ENCODE data around the gene EPN3. TPM values are rescaled to one million over a fixed set of nuclear protein-coding genes. Genes with fewer than 3 reads are reported as not detected.

The EPN3 gene
- 0.09 and 0.24 TPM in 2 replicates for total RNA-seq (ENCODE audit: low replicate concordance)

DNA sequence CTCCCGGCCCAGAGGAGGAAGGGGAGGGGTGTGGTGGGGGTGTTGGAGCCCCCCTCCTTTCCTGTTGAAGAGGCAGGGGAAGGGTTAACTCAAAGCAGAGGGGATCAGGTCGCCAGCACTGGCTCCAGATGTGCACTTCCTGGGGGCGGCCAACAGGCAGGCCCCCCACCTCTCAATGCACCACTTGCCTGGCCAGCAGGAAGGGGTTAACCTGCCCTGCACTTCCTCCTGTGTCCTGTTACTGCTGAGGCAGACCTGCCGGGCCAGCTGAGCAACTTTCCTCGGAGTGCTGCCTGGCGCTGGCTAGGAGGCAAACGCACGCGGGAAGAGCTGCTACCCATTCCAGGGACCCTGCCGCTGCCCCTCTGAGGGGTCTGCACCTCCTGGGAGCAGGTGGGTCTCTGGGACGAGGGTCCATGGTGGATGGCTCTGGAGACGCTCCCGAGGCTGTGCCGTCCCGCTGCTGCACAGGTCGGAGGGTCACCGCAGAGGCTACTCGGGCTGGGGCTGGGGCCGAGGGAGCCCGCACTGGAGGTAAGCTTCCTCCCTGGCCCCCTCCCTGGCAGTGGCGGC, at the start of gene EPN3:
Gene EPN3 (plus strand): TSS at position 284 of the 573 bp plus-strand sequence. CDS start 3,822 bp downstream, outside the sequence.
- no peaks in the 10 kb centered on the region for H3K79me2 ChIP-seq (ENCODE audit: low read depth)
- Mint-ChIP-seq H3K36me3 (no peaks in the 10 kb centered on the region), H3K27ac (peak within 1 kb of the TSS; percentile 15), H3K9me3 (no peaks in the 10 kb centered on the region), H3K4me1 (peaks cover 22% of the 10 kb centered on the region), H3K27me3 (ENCODE audit: insufficient read depth, low read depth) (peaks cover 24% of the 10 kb centered on the region), H3K4me3 (peak within 1 kb of the TSS; percentile 71)
- H3K9ac ChIP-seq, result no peak within 1 kb of the TSS
- H3K9me3 ChIP-seq (ENCODE audit: low read depth), result no peaks in the 10 kb centered on the region
- no peaks in the 10 kb centered on the region for H3K36me3 ChIP-seq
- no peak within 1 kb of the TSS for H3K27ac ChIP-seq
- no peak for TF ChIP-seq EZH2 (IDR thresholded peaks at IDR 0.05)
- TF ChIP-seq, protein P1, sequence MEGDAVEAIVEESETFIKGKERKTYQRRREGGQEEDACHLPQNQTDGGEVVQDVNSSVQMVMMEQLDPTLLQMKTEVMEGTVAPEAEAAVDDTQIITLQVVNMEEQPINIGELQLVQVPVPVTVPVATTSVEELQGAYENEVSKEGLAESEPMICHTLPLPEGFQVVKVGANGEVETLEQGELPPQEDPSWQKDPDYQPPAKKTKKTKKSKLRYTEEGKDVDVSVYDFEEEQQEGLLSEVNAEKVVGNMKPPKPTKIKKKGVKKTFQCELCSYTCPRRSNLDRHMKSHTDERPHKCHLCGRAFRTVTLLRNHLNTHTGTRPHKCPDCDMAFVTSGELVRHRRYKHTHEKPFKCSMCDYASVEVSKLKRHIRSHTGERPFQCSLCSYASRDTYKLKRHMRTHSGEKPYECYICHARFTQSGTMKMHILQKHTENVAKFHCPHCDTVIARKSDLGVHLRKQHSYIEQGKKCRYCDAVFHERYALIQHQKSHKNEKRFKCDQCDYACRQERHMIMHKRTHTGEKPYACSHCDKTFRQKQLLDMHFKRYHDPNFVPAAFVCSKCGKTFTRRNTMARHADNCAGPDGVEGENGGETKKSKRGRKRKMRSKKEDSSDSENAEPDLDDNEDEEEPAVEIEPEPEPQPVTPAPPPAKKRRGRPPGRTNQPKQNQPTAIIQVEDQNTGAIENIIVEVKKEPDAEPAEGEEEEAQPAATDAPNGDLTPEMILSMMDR (IDR thresholded peaks at IDR 0.05), result no peak
- no peak for TF ChIP-seq EZH2phosphoT487 (IDR thresholded peaks at IDR 0.05)
- H3K4me2 ChIP-seq, result peak within 1 kb of the TSS; percentile 99
- H3K27me3 ChIP-seq, result peaks cover 42% of the 10 kb centered on the region
- H4K20me1 ChIP-seq (ENCODE audit: low read depth), result peaks cover 11% of the 10 kb centered on the region
- peaks cover 25% of the 10 kb centered on the region for H3K4me1 ChIP-seq
- DNase-seq (ENCODE audit: low spot score), result peak; percentile 44
- H3K4me3 ChIP-seq, result peak within 1 kb of the TSS; percentile 56
- no peaks in the 10 kb centered on the region for H3F3A ChIP-seq (ENCODE audit: low read depth)
- H2AFZ ChIP-seq (replicated peaks), result peak within 1 kb of the TSS; percentile 46

DNA sequence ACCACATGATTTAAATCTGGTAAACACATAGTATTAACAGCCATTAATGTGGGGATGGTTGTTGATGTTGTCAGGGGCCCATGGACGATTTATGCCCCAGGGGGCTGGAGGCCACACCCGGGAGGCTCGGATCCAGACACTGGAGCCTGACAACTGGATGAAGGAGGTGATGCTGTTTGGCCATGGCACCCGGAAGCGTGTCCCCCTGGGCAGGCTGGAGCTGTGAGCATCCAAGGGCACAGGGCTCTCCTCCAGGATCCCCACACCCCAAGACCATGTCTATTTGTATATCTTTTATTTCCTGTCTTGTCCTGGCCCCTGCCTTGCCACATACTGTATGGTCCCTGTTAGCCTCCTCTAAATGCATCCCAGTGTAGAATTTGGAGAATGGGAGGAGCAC, 49.3 kb upstream of the EPN3 start:
- TF ChIP-seq, protein P1 (IDR thresholded peaks at IDR 0.05), result no peak
- TF ChIP-seq EZH2phosphoT487 (IDR thresholded peaks at IDR 0.05) (no peak), EZH2 (IDR thresholded peaks at IDR 0.05) (no peak)
- Histone ChIP-seq H3K27ac (no peak overlapping the region), H3K79me2 (ENCODE audit: low read depth) (no peaks in the 10 kb centered on the region), H3K36me3 (no peaks in the 10 kb centered on the region), H3K9me3 (ENCODE audit: low read depth) (no peaks in the 10 kb centered on the region), H3K27me3 (peaks cover 2% of the 10 kb centered on the region), H3K4me2 (no peak overlapping the region), H2AFZ (replicated peaks) (no peak overlapping the region), H3K4me3 (no peak overlapping the region), H3K4me1 (peaks cover 2% of the 10 kb centered on the region), H3K9ac (no peak overlapping the region), H4K20me1 (ENCODE audit: low read depth) (peaks cover 5% of the 10 kb centered on the region), H3F3A (ENCODE audit: low read depth) (peaks cover 16% of the 10 kb centered on the region)
- Mint-ChIP-seq H3K4me1 (peaks cover 12% of the 10 kb centered on the region), H3K4me3 (no peak overlapping the region), H3K9me3 (no peaks in the 10 kb centered on the region), H3K27me3 (ENCODE audit: insufficient read depth, low read depth) (peaks cover 2% of the 10 kb centered on the region), H3K27ac (no peak overlapping the region), H3K36me3 (no peaks in the 10 kb centered on the region)
- DNase-seq (ENCODE audit: low spot score), result no peak

DNA sequence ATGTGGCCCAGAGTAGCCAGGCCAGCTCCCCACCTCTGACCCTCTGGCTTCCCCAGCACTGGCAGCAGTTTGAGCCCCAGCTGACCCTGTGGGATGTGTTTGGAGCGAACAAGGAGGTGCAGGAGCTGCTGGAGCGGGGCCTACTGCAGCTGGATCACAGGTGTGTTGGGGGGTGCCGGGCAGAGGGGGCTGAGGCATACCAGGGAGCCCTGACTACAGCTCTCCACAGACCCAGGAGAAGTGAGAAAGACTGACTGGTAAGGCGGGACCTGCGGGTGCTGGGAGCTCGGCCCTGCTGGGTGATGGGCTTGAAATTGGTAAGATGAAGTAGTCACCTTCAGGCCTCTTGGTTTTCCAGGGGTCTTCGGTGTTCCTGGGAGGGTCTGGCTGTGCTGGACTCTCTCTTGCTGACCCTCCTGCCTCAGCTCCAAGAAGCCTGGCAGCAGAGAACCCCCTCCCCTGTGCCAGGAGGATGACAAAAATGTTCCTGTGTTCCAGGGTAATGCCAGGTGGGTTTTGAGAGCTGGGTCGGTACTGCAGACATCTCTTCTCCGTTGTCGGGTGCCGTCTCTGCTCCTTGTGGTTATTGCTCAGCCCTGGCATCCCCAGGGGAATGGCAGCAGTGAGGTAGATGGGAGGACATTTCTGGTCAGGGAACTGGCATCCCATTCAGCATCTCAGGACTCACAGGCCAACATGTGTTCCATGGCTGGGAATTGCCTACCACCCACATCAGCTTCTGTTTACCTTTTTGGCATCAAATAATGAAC, 48.0 kb upstream of the EPN3 start:
- Histone ChIP-seq H3K27me3 (no peaks in the 10 kb centered on the region), H3K27ac (no peak overlapping the region), H3K4me2 (no peak overlapping the region), H3K36me3 (no peaks in the 10 kb centered on the region), H3K79me2 (ENCODE audit: low read depth) (no peaks in the 10 kb centered on the region), H3K9ac (no peak overlapping the region), H3K4me3 (no peak overlapping the region), H3K9me3 (ENCODE audit: low read depth) (no peaks in the 10 kb centered on the region), H4K20me1 (ENCODE audit: low read depth) (peaks cover 5% of the 10 kb centered on the region), H2AFZ (replicated peaks) (no peak overlapping the region), H3K4me1 (no peaks in the 10 kb centered on the region), H3F3A (ENCODE audit: low read depth) (peaks cover 5% of the 10 kb centered on the region)
- Mint-ChIP-seq H3K36me3 (no peaks in the 10 kb centered on the region), H3K4me3 (no peak overlapping the region), H3K27ac (no peak overlapping the region), H3K4me1 (peaks cover 7% of the 10 kb centered on the region), H3K27me3 (ENCODE audit: insufficient read depth, low read depth) (no peaks in the 10 kb centered on the region), H3K9me3 (no peaks in the 10 kb centered on the region)
- TF ChIP-seq EZH2phosphoT487 (IDR thresholded peaks at IDR 0.05), result no peak
- no peak for TF ChIP-seq EZH2 (IDR thresholded peaks at IDR 0.05)
- TF ChIP-seq, protein P1 (IDR thresholded peaks at IDR 0.05), result no peak
- no peak for DNase-seq (ENCODE audit: low spot score)
